ENCODE measurements around the gene SLC38A6. TPM values are rescaled to one million over a fixed set of nuclear protein-coding genes. Genes with fewer than 3 reads are reported as not detected.

The SLC38A6 gene
- total and polyA plus RNA-seq, 10 of the 15 experiments (the other 5 are each of a cell fraction or from before 2014, with no cell fraction given) = 2.0 to 7.0 (median 3.7) TPM

GRCh38 chr14:61019537-61019936 lies 38.5 kb downstream of the SLC38A6 start (continued):
- TF ChIP-seq PKNOX1 (IDR thresholded peaks at IDR 0.05) = no peak

DNA sequence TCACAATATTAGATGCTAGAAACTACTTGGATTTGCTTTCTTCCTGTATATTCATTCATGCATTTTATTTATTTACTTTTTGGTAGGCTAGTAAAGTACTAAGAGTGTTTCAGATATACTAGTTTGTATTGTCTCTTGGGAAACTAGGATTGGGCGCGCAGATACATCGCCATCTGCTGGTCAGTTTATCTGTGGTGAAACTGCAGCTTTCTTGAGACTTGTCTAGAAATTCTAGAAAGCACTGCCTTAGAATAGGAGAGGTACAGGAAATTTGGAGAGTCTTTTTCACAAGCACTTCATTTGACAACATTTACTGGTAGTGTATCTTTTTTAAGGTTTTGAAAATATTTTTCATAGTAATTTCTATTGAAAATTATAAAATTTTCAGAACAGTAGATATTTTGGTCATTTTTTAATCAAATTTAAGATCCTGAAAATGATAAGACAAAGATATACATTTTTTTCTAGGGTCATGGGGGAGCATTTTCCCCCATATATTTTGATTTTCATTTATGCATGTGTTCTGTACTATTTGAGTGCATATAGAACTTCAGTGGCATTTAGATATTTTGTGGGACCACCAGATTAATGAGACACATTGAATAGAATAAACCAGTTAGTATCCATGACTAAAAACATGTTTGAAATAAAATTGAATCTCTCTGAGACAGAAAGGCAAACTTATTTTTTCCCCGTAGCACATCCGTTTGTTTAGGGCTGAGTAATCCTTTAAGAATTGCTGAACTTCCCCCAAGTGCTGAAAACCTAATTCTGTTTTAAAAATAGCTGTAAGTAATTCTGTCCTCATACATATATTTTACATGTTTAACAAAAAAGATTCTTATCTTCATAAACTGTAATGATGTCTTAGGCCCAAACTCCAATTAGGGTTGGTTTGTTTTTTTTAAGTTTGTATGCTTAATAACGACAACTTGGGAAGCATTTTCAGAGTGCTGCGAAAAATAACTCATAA lies 44.5 kb downstream of the SLC38A6 start:
- in situ Hi-C loops (cut with MboI) = loop anchor here (5.0 kb wide), 2 partner anchors 227 to 398 kb away; no protein-coding TSS in a partner anchor
- no peaks in the 10 kb centered on the region for H3K27me3 ChIP-seq (replicated peaks in 1 of 2; ENCODE audit: control insufficient read depth in 2 of 2, insufficient read depth in 2 of 2, low read length in 1 of 2)
- POLR2A ChIA-PET = no interaction called here
- intact Hi-C loops (cut with micrococcal nuclease; ENCODE audit: unreplicated experiment) = loop anchor here (1.0 to 10.0 kb wide), 5 partner anchors 169 to 400 kb away; partner anchors contain the start of gene MNAT1
- RAD21 ChIA-PET (ENCODE audit: unreplicated experiment) = interaction anchor here (0.6 to 3.0 kb wide), 10 partner anchors 15 to 401 kb away, joined by 3 to 13 read pairs (median 4); no protein-coding TSS in a partner anchor
- WGBS (ENCODE audit: insufficient coverage, insufficient replicate concordance, low lambda C conversion rate, missing lambda C conversion rate) = 53% methylated on average over 7 of the region's 7 CpGs
- H3K9ac ChIP-seq (ENCODE audit: control insufficient read depth, insufficient read depth, low read length) = no peak overlapping the region
- H2AFZ ChIP-seq (ENCODE audit: control insufficient read depth, low read depth, low read length) = no peak overlapping the region
- H3K36me3 ChIP-seq (ENCODE audit: control insufficient read depth in 2 of 2, insufficient read depth in 2 of 2, low read length in 1 of 2) = no peaks in the 10 kb centered on the region
- no peak overlapping the region for H3K4me3 ChIP-seq
- no peak overlapping the region for H3K27ac ChIP-seq (ENCODE audit: control insufficient read depth, insufficient read depth)
- no TSS peak for BruUV-seq (replicated peaks)
- no peaks in the 10 kb centered on the region for H4K20me1 ChIP-seq (ENCODE audit: control insufficient read depth, insufficient read depth)
- CTCF ChIA-PET = interaction anchor here (0.7 to 4.0 kb wide), 22 partner anchors 9 to 835 kb away, joined by 3 to 36 read pairs (median 4); no protein-coding TSS in a partner anchor
- FAIRE-seq (peak; percentile 27), ATAC-seq (peak; percentile 89), DNase-seq (ENCODE audit: low read depth, low spot score) (no peak)
- H3K79me2 ChIP-seq (ENCODE audit: control insufficient read depth, insufficient read depth, low read length) = no peaks in the 10 kb centered on the region
- H3K4me1 ChIP-seq (ENCODE audit: control insufficient read depth, insufficient read depth, low read length) = no peaks in the 10 kb centered on the region
- no peak for TF ChIP-seq STAT3 (IDR thresholded peaks at IDR 0.05; ENCODE audit: low read depth, low read length)
- peak; percentile 92 for TF ChIP-seq RAD21 (IDR thresholded peaks at IDR 0.05; ENCODE audit: insufficient read depth, low read depth, low read length)
- TF ChIP-seq SMC3 (IDR thresholded peaks at IDR 0.05; ENCODE audit: borderline replicate concordance, low read length) = peak; percentile 98
- TF ChIP-seq SRF (IDR thresholded peaks at IDR 0.05; ENCODE audit: low read depth in 2 of 2, low read length in 2 of 2) = no peak
- TF ChIP-seq MEF2B (IDR thresholded peaks at IDR 0.05; ENCODE audit: partially characterized antibody, poor library complexity, severe bottlenecking) = peak; percentile 50
- TF ChIP-seq RUNX3 (IDR thresholded peaks at IDR 0.05; ENCODE audit: low read length) = peak; percentile 55
- TF ChIP-seq, protein P1, sequence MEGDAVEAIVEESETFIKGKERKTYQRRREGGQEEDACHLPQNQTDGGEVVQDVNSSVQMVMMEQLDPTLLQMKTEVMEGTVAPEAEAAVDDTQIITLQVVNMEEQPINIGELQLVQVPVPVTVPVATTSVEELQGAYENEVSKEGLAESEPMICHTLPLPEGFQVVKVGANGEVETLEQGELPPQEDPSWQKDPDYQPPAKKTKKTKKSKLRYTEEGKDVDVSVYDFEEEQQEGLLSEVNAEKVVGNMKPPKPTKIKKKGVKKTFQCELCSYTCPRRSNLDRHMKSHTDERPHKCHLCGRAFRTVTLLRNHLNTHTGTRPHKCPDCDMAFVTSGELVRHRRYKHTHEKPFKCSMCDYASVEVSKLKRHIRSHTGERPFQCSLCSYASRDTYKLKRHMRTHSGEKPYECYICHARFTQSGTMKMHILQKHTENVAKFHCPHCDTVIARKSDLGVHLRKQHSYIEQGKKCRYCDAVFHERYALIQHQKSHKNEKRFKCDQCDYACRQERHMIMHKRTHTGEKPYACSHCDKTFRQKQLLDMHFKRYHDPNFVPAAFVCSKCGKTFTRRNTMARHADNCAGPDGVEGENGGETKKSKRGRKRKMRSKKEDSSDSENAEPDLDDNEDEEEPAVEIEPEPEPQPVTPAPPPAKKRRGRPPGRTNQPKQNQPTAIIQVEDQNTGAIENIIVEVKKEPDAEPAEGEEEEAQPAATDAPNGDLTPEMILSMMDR (IDR thresholded peaks at IDR 0.05 in 2 of 3, conservative IDR thresholded peaks at IDR 0.05 in 1 of 3; ENCODE audit: control insufficient read depth in 2 of 3, extremely low read depth in 1 of 3, insufficient read depth in 1 of 3, low read depth in 3 of 3, low read length in 3 of 3) = peak; percentile 70 to 85 (median 79)
- TF ChIP-seq YY1 (IDR thresholded peaks at IDR 0.05; ENCODE audit: low read depth, low read length) = 0 out of 2 replicates have a peak, but pooled peaks have one; percentile 35
- no peaks in the 10 kb centered on the region for H3K9me3 ChIP-seq (replicated peaks; ENCODE audit: control insufficient read depth, insufficient read depth, low read length)
- SMC1A ChIA-PET (ENCODE audit: uncharacterized antibody, unreplicated experiment) = interaction anchor here (1.0 to 3.4 kb wide), 8 partner anchors 9 to 402 kb away, joined by 3 to 14 read pairs (median 4); no protein-coding TSS in a partner anchor
- H3K4me2 ChIP-seq (ENCODE audit: control insufficient read depth, insufficient read depth) = no peak overlapping the region
